HFFc6 (cell line): ENCODE data around the gene PRKD2. TPM values are rescaled to one million over a fixed set of nuclear protein-coding genes. Genes with fewer than 3 reads are reported as not detected.

Experiments
- DNase-seq: peaks from one replicate; pipeline ENCODE4 v3.0.0-alpha.2; 2018
- H3K27ac Mint-ChIP-seq: 2 replicates; pipeline ENCODE4 v1.8.0; 2020; ENCODE audit warnings: mild to moderate bottlenecking, mixed read lengths
- H3K27me3 Mint-ChIP-seq: 2 replicates; pipeline ENCODE4 v1.8.0; 2021; ENCODE audit warnings: mild to moderate bottlenecking, moderate library complexity, mixed read lengths; ENCODE audit not compliant: insufficient read depth
- H3K36me3 Mint-ChIP-seq: 2 replicates; pipeline ENCODE4 v1.8.0; 2021; ENCODE audit warnings: low read depth, mixed read lengths
- H3K4me1 Mint-ChIP-seq: 2 replicates; pipeline ENCODE4 v1.8.0; 2020; ENCODE audit warnings: low read depth, mixed read lengths
- H3K4me3 Mint-ChIP-seq: 2 replicates; pipeline ENCODE4 v1.8.0; 2020; ENCODE audit warnings: mild to moderate bottlenecking, moderate library complexity, mixed read lengths
- H3K9me3 Mint-ChIP-seq: 2 replicates; pipeline ENCODE4 v1.8.0; 2020; ENCODE audit warnings: mild to moderate bottlenecking, mixed read lengths
- CTCF ChIP-seq: fragments of 200-600 bp; sonication (generic); IDR thresholded peaks from 2 replicates; pipeline ENCODE4 v1.5.0; 2021; ENCODE audit warnings: antibody characterized with exemption, mild to moderate bottlenecking
- total RNA-seq, 6 experiments: library from RNA; stranded (reverse); fragmentation: NEBNext Ultra II Directional; extraction: Animal tissue kit (Norgen Biotek cat#: 25700); gene quantifications; 2 replicates in 1 of 6; 3 replicates in 5 of 6; pipeline ENCODE4 v1.2.3, GENCODE V29; 2021

PRKD2 gene
- total RNA-seq, 6 experiments from 2014 or later, result 35.3 to 42.2 (median 38.4) TPM

- no peak for TF ChIP-seq CTCF
- H3K4me3 Mint-ChIP-seq, result peak overlapping the region; percentile 19; the same call in 1 of the 2 replicates
Measured at GRCh38 chr19:46759817-46760333, 43.0 kb upstream of the PRKD2 start.

GRCh38 chr19:46759206-46759605 lies 42.3 kb upstream of the PRKD2 start:
- no peak for TF ChIP-seq CTCF
- no peaks in the 10 kb centered on the region for H3K9me3 Mint-ChIP-seq
- H3K36me3 Mint-ChIP-seq, result no peaks in the 10 kb centered on the region
- peak overlapping the region; percentile 91 for H3K27ac Mint-ChIP-seq
- no peaks in the 10 kb centered on the region; the same call in 1 of the 2 replicates for H3K27me3 Mint-ChIP-seq
- no peak overlapping the region for H3K4me3 Mint-ChIP-seq
- H3K4me1 Mint-ChIP-seq, result peaks cover 37% of the 10 kb centered on the region
- no peak for DNase-seq

More at GRCh38 chr19:46759817-46760333, 43.0 kb upstream of the PRKD2 start:
- peak; percentile 94 for DNase-seq
- no peaks in the 10 kb centered on the region for H3K36me3 Mint-ChIP-seq
- peak overlapping the region; percentile 91 for H3K27ac Mint-ChIP-seq
- peaks cover 34% of the 10 kb centered on the region for H3K4me1 Mint-ChIP-seq
- no peaks in the 10 kb centered on the region; the same call in 1 of the 2 replicates for H3K27me3 Mint-ChIP-seq
- H3K9me3 Mint-ChIP-seq, result no peaks in the 10 kb centered on the region

- H3K27ac Mint-ChIP-seq, result peak overlapping the region; percentile 40; the same call in 1 of the 2 replicates
- H3K36me3 Mint-ChIP-seq, result 0 out of 2 replicates have a peak, but pooled peaks cover 5% of the 10 kb centered on the region
- peaks cover 34% of the 10 kb centered on the region for H3K4me1 Mint-ChIP-seq
- H3K4me3 Mint-ChIP-seq, result no peak overlapping the region
- TF ChIP-seq CTCF, result no peak
- no peaks in the 10 kb centered on the region; the same call in 1 of the 2 replicates for H3K27me3 Mint-ChIP-seq
- H3K9me3 Mint-ChIP-seq, result no peaks in the 10 kb centered on the region
- DNase-seq, result no peak
Measured at GRCh38 chr19:46756544-46756888, 39.6 kb upstream of the PRKD2 start.

DNA sequence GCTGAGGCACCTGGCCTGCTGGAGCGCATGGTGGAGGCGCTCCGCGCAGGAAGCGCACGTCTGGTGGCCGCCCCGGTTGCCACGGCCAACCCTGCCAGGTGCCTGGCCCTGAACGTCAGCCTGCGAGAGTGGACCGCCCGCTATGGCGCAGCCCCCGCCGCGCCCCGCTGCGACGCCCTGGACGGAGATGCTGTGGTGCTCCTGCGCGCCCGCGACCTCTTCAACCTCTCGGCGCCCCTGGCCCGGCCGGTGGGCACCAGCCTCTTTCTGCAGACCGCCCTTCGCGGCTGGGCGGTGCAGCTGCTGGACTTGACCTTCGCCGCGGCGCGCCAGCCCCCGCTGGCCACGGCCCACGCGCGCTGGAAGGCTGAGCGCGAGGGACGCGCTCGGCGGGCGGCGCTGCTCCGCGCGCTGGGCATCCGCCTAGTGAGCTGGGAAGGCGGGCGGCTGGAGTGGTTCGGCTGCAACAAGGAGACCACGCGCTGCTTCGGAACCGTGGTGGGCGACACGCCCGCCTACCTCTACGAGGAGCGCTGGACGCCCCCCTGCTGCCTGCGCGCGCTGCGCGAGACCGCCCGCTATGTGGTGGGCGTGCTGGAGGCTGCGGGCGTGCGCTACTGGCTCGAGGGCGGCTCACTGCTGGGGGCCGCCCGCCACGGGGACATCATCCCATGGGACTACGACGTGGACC lies 39.1 kb upstream of the PRKD2 start:
- Mint-ChIP-seq H3K27me3 (no peaks in the 10 kb centered on the region; the same call in 1 of the 2 replicates), H3K27ac (peak overlapping the region; percentile 40; the same call in 1 of the 2 replicates), H3K4me3 (no peak overlapping the region), H3K4me1 (peaks cover 29% of the 10 kb centered on the region), H3K9me3 (no peaks in the 10 kb centered on the region), H3K36me3 (0 out of 2 replicates have a peak, but pooled peaks cover 5% of the 10 kb centered on the region)
- DNase-seq, result no peak
- no peak for TF ChIP-seq CTCF

- peak; percentile 16 for DNase-seq
- Mint-ChIP-seq H3K4me3 (no peak overlapping the region), H3K36me3 (0 out of 2 replicates have a peak, but pooled peaks cover 5% of the 10 kb centered on the region), H3K9me3 (no peaks in the 10 kb centered on the region), H3K27ac (peak overlapping the region; percentile 37), H3K4me1 (peaks cover 22% of the 10 kb centered on the region), H3K27me3 (no peaks in the 10 kb centered on the region; the same call in 1 of the 2 replicates)
- no peak for TF ChIP-seq CTCF
Measured at GRCh38 chr19:46755077-46755852, 38.4 kb upstream of the PRKD2 start.
